ENCODE measurements around the gene EHBP1. TPM values are rescaled to one million over a fixed set of nuclear protein-coding genes. Genes with fewer than 3 reads are reported as not detected.

The EHBP1 gene
- total and polyA plus RNA-seq, 2 donors (not counting 3 experiments of a cell fraction or from before 2014, with no cell fraction given) = 8.4 to 34.8 TPM

GRCh38 chr2:62894966-62895631, 189.6 kb downstream of the EHBP1 start:
- ChIA-PET CTCF (no interaction called here), POLR2A (no interaction called here)
- Histone ChIP-seq H3K27ac (ENCODE audit: insufficient read depth, low read depth, low read length) (no peak overlapping the region), H4K20me1 (replicated peaks; ENCODE audit: control insufficient read depth, extremely low read depth, insufficient read depth, low read length) (no peaks in the 10 kb centered on the region), H3K36me3 (ENCODE audit: control insufficient read depth in 2 of 2, extremely low read depth in 1 of 2, insufficient read depth in 2 of 2, low read length in 2 of 2) (no peaks in the 10 kb centered on the region), H3K27me3 (ENCODE audit: control insufficient read depth in 2 of 2, insufficient read depth in 2 of 2, low read length in 2 of 2) (no peaks in the 10 kb centered on the region), H2AFZ (ENCODE audit: low read depth, low read length) (no peak overlapping the region), H3K4me3 (replicated peaks in 1 of 3; ENCODE audit: insufficient read depth in 1 of 3, low read depth in 1 of 3, low read length in 3 of 3) (no peak overlapping the region), H3K4me2 (ENCODE audit: insufficient read depth, low read length) (no peak overlapping the region), H3K9me1 (replicated peaks; ENCODE audit: control insufficient read depth, extremely low read depth, insufficient read depth, low read length) (no peaks in the 10 kb centered on the region), H3K4me1 (ENCODE audit: control insufficient read depth, extremely low read depth, insufficient read depth, low read length) (no peaks in the 10 kb centered on the region), H3K79me2 (ENCODE audit: control insufficient read depth, insufficient read depth, low read length) (no peaks in the 10 kb centered on the region), H3K9ac (replicated peaks; ENCODE audit: extremely low read depth, insufficient read depth, low read length) (no peak overlapping the region), H3K9me3 (replicated peaks; ENCODE audit: control insufficient read depth, insufficient read depth, low read length) (no peaks in the 10 kb centered on the region)
- BruUV-seq (replicated peaks) = no TSS peak
- FAIRE-seq (no peak), DNase-seq (ENCODE audit: low read depth, low spot score) (no peak)
- intact Hi-C loops (cut with micrococcal nuclease) (no loop called here), dilution Hi-C loops (cut with MboI; ENCODE audit: extremely low pct_ligation_motif_present, low sequenced_read_pairs) (no loop called here)
- TF ChIP-seq POLR2AphosphoS5 (IDR thresholded peaks at IDR 0.05; ENCODE audit: insufficient read depth, low read depth, low read length) (no peak), EZH2 (IDR thresholded peaks at IDR 0.05; ENCODE audit: borderline replicate concordance, low read depth, low read length, severe bottlenecking) (no peak), FOS (IDR thresholded peaks at IDR 0.05; ENCODE audit: borderline replicate concordance, insufficient read depth, low read length) (no peak), GATA2 (IDR thresholded peaks at IDR 0.05; ENCODE audit: insufficient read depth, insufficient read length, low read depth, low read length) (no peak), POLR2A (IDR thresholded peaks at IDR 0.05; ENCODE audit: low read depth, low read length) (no peak), MYC (IDR thresholded peaks at IDR 0.05; ENCODE audit: low read depth, low read length) (no peak), JUN (IDR thresholded peaks at IDR 0.05; ENCODE audit: borderline replicate concordance, insufficient read depth, insufficient read length, low read depth) (no peak), CTCF (IDR thresholded peaks at IDR 0.05; ENCODE audit: extremely low read depth in 1 of 2, insufficient read depth in 1 of 2, low read depth in 1 of 2, low read length in 2 of 2) (no peak), MAX (IDR thresholded peaks at IDR 0.05; ENCODE audit: insufficient read depth, insufficient read length) (no peak)
